ENCODE data around the gene MYO1D.
"Not testable (repeated sequence)": the region's sequence is repeated elsewhere in the genome, so short reads cannot be mapped to it uniquely, and the experiment has no call there.

The MYO1D gene

DNA sequence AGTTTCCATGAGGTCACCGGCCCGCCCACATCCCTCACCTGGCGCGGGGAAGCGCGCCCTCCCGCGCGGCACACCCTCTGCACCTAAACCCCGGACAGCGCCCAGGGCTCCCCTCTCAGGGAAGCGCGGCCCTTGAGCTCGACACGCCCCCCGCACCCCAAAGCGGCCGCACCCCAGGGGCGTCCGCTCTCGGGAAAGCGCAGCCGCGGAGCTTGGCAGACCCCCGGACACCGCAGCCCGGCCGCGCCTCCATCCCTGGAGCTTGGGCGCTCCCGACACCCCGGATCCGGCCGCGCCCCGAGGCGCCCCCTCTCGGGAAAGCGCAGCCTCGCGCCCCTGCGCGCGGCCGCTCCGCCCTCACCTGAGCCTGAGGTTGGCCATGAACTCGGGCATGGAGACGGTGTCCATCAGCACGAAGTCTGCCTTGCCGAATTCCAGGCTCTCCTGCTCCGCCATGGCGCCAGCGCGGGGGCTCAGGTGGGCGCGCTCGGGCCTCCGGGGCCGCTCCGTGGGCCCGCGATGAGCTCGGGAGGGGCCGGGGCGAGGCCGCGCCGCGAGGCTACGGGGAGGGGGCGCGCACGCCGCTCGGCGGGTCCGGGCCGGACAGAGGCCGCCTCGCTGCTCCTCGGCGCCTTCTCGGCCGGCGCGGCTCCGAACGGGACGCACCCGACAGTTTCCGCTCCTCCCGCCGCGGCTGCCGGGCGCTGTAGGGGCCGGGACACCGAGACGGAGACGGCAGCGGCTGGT is at the start of gene MYO1D:
Gene MYO1D, minus strand, starts transcription at position 708 of the 747 bp plus-strand sequence. Its CDS starts 252 bp downstream, at position 456.
- peak; percentile 72 to 82 for DNase-seq

DNA sequence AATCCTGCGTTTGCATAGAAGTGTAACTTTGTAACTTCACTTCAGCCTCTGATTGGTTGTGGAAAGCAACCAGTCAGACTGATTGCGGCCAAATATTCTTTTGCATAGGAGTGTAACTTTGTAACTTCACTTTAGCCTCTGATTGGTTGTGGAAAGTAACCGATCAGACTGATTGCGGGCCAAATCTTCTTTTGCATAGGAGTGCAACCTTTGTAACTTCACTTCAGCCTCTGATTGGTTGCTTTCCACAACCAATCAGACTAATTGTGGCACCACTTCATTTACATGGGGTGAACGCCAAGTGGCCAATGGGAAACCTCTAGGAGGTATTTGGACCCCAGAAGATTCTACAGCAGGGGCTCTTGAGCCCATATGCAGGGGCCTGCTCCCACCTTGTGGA is 49.3 kb upstream of the MYO1D start:
- no peak for DNase-seq

DNA sequence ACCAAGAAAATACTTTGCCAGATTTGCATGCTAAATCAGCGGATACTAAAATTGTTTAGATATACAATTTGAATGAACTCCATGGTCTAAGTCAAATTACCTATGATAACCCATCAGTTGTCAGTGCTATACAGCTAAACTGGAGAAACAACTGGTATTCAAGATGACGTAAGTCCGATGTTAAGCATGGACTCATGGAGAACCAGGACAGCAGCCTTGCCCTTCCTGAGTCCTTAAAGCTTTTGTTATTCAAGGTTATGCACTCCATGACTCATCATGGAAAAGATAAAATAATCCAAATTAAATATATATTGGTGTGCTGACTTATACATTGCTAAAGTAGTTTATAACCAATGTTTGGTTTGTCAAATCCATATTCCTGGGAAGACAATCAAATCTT is 47.0 kb upstream of the MYO1D start:
- not testable (repeated sequence) for DNase-seq

DNA sequence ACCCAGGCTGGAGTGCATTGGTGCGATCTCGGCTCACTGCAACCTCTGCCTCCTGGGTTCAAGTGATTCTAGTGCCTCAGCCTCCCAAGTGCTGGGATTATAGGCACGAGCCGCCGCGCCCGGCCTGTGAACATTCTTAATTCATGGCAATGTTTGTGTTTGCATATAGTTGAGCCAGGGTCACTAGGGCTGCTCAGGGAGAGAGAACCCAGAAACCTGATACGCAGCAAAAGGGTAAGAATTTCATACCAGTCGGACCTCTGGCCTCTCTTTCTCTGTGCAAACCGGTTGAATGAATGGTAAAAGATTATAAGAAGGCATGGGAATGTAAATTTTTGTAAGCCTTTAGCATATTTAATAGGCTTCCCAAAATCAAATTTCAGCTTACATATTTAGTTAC is 44.1 kb upstream of the MYO1D start:
- no peak for DNase-seq

DNA sequence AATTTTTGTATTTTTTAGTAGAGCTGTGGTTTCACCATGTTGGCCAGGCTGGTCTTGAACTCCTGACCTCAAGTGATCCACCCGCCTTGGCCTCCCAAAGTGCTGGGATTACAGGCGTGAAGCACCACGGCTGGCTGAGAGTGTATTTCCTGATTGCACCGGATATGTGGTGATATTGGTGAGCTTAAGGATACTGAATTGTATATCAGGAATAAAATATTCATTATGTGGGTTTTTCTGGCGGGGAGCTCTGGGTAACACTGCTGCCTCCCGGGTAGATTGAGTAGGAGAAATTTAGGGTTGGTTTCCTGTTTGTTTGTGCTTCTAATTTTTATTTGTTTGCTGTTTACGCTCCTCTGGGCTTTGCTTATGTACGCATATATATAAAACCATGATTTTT is 43.4 kb upstream of the MYO1D start:
- DNase-seq, result no peak

DNA sequence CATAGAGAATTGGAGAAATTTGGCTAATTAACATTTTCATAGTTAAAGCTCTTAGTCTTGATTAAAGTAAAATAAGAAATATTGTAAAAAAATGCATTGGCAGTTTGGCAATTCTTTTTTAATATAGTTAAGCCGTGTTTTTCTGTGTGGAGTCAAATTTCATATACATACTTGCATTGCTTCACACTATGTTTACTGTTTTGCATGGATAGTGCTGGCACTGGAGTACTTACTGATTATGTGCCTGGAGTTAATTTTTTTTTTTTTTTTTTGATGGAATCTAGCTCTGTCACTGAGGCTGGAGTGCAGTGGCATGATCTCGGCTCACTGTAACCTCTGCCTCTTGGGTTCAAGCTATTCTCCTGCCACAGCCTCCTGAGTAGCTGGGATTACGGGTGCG is 43.0 kb upstream of the MYO1D start:
- DNase-seq, result not testable (repeated sequence)

DNA sequence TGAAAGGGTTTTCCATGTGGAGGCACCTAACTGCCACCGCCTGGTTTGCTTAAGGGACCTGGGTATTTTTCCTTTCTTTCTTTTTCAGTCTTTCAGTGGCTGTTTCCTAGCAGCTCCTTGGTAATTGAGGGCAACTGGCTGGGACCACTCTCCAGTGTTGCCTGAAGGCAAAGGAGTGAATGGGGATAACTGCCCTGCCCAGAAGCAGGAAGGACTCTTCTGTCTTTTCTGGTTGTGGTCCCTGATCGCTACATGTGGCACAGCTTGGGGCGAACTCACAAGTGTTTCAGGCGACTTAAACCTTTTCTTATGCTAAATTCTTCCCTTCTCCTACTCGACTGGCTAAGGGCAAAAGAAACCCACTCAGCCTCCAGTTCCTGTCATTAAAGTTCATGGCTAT is 40.9 kb upstream of the MYO1D start:
- DNase-seq, result no peak

DNA sequence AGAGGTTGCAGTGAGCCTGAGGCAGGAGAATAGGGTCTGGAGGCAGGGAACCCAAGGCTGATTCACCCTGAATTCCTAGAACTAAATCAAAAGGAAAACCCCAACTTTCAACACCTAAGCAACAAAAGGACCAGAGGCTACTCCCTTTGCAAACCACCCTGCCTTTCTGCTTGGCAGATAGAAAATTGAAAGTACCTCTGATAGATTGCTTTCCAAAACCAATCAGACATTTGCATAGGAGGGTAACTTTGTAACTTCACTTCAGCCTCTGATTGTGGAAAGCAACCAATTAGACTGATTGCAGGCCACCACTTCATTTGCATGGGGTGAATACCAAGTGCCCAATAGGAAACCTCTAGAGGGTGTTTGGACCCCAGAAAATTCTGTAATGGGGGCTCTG is 40.2 kb upstream of the MYO1D start:
- DNase-seq, result no peak

DNA sequence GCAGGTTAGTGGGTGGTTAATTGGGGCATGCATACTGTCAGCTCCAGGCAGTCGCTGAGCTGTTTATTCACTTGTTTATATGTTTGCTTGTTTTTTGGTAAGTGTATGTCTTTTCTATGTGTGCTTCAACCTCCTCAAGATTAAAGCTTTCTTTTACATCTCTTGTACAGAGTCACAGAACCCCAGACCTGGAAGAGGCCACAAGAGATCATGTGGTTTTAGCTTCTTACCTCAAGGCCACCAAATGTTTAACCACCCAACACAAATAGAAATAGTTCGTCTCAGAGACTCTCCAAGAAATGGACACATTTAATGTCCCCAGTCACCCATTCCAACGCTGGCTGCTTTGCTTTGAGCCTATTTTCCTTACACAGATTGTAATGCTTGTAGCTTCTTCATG is 39.2 kb upstream of the MYO1D start:
- no peak for DNase-seq

DNA sequence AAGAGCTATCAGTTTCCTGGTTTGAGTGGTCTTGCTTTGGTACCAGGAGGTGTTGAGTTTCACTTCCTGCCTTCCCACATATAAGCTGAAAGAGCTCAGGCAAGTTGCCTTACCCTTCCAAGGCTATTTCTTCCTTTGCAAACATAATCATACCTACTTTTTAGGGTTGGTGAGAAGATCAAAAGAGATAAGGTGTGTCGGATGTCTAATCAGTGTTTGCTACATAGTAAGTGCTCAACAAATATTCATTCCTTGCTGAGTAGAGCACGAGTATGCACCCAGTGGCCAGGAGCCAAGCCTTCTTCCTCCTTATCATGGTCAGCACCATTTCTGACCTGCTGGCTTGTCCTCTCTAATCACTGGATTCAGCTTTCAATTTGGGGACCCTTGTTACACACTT is 38.3 kb upstream of the MYO1D start:
- DNase-seq, result no peak

DNA sequence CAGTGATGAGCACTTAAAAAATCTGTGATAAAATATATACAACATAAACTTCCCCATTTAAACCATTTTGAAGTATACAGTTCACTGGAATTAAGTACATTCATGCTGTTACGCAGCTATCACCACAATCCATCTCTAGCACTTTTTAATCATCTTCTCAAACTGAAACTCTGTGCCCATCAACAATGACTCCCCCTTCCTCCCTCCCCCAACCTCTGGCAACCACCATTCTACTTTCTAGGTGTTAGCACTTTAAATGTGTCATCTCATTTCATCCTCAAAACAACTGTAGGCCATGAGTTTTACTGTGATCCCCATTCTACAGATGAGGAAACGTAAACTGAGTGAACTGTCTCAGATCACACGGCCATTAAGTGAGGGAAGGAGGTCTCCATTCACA is 37.3 kb upstream of the MYO1D start:
- peak in 1 of 2 donors; percentile 11 for DNase-seq

DNA sequence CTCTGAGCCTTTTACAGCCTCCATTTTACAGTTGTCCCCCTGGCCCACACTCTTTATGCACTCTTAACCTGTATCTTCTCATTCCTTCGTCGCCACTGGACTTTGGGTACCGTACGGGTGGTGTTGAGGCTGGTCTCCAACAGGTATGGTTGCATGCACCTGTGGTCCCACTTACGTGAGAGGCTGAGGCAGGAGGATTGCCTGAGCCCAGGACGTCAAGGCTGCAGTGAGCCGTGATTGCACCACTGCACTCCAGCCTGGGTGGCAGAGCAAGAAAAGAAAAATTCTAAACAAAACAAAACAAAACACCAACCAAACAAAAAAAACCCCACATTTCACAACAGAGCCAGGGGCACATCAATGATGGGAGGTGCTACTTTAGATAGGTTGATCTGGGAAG is 36.7 kb upstream of the MYO1D start:
- DNase-seq, result no peak

DNA sequence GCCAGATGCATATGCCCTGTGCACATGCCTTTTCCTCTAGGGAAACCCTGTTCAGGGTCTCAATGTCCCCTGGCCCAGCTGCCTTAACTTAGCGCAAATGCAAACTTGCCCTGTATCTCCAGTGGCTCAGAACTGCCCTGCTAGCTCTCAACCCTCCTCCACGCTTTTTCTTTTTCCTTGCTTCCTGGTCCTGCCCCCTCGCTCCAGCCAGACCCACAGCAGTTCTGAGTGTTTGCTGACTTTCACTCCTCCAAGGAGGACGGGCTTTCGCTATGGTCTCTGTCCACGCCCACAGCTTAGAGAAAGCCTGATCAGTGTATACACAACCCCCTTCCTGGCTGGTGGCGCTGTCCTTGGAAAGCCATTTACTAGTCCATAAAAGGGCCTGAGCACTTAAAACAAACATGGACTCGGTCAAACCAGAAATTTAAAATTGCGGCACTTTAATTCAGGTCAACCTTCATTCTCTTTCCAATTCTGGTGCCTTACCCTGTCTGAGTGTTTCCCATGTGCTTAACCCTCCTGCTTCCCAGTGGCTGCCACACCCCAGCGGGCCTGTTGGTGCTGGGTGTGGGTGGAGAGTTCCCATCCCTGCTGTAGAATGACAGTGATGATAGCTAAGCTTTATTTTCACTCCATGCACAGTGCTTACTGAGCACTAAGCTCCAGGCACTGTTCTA is 35.4 kb upstream of the MYO1D start:
- no peak for DNase-seq

DNA sequence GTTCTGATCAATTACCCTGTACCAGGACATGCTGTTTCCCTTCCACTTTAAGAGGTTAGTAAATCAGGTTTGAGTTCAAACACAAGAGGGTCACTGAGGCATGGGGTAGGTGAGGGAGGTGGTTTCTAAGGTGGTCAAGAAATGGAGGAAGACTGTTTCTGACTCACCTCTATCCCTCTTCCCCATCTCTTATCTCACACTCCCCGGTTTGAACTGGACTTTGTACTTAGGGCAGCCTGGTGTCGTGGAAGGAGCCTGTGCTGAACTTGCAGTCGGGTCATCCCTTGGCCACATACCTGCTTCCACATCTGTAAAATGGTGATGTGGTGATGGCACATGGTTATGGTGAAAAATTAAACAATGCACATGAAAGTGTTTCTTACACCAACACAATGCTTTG is 33.8 kb upstream of the MYO1D start:
- DNase-seq, result no peak

DNA sequence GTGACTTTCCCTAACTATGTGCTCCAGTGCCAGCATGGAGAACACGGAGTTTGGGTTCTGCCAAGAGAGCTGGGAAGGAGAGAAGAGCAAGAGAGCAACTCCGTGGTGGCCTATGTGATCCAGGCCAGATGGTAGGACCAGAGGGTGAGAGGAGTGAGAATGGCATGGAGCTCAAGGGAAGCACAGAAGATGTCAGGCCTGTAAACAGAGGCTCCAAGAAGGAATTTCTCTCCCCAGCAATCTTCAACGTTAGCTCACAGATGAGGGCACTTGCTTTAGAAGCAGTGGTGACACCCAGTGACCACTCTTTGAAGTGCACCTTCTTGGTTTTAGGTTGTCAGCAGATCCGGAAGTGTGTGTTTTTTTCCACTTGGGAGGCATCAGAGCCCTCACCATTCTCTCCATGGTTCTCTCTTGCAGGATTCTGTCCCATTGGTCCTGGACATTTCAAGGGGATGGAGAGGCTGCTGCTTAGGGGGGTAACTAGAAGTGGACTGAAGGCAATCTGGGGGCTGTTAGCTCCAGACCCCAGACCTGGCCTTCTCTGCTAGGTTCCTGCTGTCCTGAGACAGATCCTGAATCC is 33.0 kb upstream of the MYO1D start:
- peak; percentile 62 for DNase-seq

DNA sequence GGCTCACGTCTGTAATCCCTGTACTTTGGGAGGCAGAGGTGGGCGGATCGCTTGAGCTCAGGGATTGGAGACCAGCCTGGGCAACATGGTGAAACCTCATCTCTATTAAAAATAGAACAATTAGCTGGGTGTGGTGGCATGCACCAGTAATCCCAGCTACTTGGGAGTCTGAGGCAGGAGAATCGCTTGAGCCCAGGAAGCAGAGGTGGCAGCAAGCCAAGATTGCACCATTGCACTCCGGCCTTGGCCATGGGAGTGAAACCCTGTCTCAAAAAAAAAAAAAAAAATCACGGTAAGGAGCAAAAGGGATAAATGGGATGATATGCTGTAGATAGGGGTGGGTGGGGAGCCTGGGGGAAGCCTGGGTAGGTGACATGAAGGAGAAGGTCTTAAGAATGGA is 30.7 kb upstream of the MYO1D start:
- DNase-seq, result no peak

DNA sequence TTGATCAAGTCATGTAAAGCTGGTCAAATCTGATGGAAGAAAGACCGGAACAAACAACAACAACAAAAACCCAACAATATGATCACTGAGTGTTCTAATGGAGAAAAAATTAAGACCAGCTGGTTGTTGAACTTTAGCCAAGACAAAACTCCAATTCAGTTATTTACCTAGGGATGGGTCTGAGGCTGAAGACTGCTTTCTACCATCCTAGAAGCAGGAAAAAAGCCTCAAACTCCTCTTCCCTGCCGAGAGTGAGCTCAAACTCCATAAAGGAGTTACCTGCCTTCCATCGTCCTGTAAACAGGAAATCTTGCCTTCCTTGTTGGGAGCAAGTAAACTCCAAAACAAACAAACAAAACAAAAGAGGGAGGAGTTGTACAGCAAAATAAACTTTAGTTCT is 28.0 kb upstream of the MYO1D start:
- no peak for DNase-seq

DNA sequence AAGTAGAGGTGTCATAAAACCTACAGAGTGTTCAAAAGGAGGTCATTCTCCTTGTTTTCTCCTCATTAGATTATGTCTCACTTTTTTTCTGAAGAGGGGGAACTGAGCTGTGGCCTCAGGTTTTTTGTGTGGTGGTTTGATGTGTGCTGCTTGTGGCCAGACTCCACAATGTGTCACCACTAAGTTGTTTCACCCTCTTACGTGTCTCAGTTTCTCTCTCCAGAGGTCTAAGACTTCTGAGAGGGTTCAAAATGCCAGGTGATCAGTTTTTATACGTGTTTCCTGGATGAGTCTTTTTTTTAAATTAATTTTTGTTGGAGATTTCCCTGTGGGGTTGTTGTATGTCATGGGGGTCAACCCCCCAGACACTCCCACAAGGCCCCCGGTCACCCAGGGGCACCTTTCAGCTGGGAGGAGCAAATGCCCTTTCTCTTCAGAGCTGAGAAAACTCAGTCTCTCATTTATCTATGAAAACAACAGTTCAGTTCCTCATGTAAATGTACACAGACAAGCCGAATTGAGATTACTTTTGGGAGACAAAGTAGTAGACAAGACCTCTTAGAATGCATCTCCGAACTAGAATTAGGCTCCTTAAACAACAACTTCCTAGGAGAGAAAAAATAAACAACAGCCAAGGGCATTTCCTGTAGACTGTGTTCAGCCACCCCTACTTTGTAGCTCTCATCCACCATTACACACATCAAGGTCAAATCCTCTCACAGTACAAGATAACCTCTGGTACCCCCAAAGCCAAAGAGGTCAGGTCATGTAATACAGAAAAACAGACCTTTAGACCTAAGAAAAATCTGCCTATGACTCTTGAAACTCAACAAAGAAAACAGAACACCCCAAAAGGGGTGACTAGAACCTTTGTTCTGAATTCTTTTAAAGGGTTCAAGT is 27.1 kb upstream of the MYO1D start:
- no peak for DNase-seq

DNA sequence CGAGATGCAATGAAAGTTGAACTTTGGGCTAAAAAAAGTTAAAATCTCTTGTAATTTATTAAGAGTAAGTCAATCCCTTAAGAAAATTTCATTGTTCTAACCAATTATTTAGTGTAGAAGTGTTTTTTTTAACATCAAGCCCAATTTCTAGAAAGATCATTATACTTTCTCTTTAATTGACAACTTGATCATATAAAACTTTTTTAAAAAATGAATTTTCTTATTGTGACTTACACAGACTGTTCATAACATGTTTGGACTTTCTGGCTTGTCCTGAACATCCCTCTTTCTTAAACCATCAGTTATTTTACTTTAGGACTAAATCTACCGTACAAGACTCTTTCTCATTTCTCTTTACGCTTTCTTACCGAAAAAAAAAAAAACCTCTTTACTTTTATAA is 24.8 kb upstream of the MYO1D start:
- DNase-seq, result no peak

DNA sequence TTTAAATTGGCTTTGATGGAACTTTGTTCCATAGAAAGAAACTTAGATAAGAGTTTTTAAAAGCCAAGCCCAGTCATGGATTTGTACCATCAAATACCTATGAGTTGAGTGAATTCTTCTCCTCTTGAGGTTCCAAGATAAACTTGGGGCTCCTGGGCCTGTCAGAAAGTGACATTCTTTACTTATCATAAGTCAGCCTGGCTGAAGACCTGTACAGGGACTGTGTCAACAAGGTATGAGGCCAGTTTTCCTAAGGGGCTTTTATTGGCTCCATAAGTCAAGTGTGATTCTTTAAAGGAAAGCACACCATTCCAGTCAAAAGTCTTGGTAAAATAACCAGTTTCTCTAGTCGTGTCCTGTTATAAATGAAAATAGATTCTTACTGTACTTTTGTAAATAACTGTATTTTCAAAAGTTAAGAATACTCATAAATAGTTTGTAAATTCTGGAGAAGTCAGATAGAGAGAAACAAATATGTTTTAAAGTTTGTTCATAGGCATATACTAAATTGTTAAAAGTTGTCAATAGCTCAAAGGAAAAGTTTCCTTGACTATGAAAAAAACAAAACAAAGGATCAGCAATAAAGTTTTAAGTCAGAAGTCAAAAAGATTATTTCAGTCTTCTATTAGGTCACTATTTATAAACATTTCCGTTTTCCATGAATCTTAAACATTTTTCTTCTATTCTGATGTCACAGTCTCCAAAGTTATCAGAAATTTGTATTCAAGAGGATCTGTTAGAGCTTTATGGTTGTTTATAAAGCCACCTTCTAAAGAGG is 22.5 kb upstream of the MYO1D start:
- DNase-seq, result no peak

DNA sequence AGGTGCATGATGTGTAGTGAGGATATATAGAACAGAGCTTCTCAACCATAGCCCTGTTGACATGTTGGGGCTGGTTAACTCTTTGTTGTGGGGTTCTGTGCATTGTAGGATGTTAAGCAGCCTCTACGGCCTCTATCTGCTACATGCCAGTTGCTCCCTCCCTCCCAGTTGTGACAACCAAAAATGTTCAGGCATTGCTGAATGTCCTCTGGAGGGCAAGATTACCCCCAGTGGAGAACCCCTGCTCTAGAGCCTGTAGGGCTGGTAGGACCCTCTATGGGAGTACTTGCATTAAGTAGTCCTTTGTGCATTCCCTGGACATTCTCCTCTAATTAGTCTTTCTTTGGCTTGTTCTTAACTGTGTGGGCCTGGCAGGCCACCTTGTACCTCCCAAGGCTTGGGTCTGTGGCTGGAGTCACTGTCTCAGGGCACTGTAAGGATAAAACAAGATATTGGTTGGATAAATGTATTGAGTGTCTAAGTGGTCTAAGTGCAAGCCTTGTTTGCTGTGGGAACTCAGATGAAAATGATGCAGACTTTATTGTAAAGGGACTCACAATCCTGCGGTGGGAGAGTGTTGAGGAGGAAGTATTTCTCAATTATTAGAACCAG is 19.8 kb upstream of the MYO1D start:
- no peak for DNase-seq

DNA sequence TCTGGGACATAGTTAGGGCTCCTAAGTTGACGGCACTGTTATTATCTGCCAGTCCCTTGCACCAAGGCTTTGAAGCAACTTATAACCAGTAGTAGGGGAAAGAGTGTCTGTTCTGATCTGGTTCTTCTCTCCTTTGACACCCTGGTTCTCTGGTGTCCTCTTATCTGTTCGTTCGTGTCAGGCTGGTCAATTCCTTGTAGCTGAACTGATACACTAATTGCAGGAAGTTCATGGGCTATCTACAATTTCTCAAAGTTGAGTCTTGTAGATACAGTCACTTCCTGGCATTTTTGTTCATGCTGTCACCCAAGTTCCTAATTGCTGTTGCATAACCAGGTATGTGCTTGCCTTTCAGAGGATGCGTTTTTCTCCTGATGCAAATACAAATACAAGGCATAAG is 17.3 kb upstream of the MYO1D start:
- DNase-seq, result no peak

Measured in stimulated activated CD4-positive, alpha-beta T cell treated with anti-CD3 and anti-CD28 coated beads, Interleukin-2, amount 100 ng/mL, for 24 hours (primary cell).